Islet precursor cell (in vitro differentiated cells): ENCODE measurements around the gene SLC35A3.
"Not testable (repeated sequence)": the region's sequence is repeated elsewhere in the genome, so short reads cannot be mapped to it uniquely, and the experiment has no call there.

Experiments used
- DNase-seq: peaks from one replicate; pipeline ENCODE4 v3.0.0-alpha.2; 2018

Gene SLC35A3

GRCh38 chr1:99977326-99977725, 7.5 kb downstream of the SLC35A3 start:
- DNase-seq, result not testable (repeated sequence)

DNA sequence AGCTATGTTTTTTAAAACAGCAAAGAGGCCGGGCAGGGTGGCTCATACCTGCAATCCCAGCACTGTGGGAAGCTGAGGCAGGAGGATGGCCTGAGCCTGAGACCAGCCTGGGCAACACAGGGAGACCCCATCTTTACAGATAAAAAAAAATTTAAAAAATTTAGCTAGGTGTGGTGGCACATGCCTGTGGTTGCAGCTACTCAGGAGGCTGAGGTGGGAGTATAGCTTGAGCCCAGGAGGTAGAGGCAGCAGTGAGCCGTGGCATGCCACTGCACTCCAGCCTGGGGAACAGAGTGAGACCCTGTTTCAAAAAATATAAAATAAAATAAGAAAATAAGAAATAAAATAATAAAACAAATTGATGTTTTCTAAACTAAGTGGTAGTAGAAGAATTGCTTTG, 8.4 kb downstream of the SLC35A3 start:
- peak; percentile 58 for DNase-seq

GRCh38 chr1:99979091-99979490, 9.3 kb downstream of the SLC35A3 start:
- no peak for DNase-seq

DNA sequence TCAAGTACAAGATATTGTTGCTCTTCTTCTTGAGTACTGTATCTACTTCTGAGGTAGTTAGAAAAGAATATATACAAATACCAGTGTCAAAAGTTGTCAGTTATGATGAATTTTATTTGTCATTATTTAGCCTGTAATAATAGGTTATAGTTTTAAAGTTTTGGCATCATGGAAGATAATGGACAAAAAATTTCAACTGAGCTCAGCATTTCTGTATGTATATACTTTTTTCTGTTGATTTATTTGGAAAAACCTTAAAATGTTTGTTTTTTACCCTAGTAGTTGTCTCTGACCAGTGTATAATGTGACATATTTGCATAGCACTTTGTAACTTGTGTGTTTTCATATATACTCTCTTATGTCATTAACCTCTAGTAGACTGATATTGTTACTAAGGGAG, 11.1 kb downstream of the SLC35A3 start:
- no peak for DNase-seq

GRCh38 chr1:99986656-99987225, 16.9 kb downstream of the SLC35A3 start:
- DNase-seq, result no peak

- DNase-seq, result no peak
Observed at GRCh38 chr1:99988210-99988765, 18.5 kb downstream of the SLC35A3 start.

- DNase-seq, result no peak
Observed at GRCh38 chr1:99992044-99992722, 22.4 kb downstream of the SLC35A3 start.

DNA sequence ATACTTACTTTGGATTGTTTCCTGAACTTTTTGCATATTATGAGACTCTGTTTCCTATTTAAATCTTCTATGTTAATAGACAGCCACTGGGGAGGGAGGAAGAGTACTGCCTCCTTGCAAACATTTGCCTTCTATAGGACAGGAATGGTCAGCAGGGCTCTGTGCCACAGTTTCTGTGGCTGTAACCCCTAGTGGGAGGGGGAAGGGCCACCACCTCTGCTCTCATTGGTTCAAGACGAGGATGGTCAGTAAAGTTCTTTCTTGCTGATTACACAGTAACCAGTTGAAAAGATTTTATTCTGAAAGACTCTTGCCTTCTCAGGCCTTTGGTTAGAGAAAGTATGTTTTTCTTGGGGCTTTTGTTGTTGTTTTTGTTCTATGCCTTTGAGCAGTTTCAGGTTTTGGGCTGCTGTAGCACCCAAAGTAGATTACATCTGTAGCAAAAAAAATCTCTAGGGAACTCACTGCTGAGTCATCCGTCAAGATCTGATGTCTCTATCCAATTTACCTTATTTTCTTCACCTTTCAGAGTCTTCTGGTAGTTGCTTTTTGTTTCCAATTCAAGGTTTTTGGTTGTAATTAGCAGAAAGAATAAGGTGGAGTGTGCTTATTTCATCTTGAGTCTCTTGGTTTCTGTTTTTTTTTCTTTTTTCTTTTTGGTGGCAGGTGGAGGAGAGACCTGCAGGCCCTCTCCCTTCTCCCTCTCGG, 23.1 kb downstream of the SLC35A3 start:
- no peak for DNase-seq

DNA sequence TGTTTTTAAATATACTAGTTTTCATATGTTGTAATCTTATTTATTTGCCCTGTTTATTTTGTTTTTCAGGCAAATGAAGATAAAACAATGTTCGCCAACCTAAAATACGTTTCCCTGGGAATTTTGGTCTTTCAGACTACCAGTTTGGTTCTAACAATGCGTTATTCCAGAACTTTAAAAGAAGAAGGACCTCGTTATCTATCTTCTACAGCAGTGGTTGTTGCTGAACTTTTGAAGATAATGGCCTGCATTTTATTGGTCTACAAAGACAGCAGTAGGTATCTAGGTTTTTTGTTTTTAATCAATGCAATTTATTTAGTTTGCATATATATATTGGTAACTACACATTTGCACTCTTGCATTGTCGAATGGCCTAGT, 23.7 kb downstream of the SLC35A3 start:
- DNase-seq, result no peak

DNA sequence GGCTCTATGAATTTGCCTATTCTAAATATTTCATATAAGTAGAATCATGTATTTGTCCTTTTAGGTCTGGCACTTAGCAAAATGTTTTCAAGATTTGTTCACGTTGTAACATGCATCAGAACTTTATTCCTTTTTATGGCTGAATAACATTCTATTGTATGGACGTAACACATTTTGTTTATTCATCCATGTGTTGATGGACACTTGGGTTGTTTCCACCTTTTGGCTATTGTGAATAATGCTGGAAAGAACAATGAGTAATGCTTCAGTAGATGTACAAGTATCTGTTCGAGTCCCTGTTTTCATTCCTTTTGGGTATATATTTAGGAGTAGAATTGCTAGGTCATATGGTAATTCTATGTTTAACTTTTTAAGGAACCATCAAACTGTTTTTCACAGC, 24.7 kb downstream of the SLC35A3 start:
- DNase-seq, result no peak

GRCh38 chr1:99996951-99997350, 27.2 kb downstream of the SLC35A3 start:
- DNase-seq, result no peak

DNA sequence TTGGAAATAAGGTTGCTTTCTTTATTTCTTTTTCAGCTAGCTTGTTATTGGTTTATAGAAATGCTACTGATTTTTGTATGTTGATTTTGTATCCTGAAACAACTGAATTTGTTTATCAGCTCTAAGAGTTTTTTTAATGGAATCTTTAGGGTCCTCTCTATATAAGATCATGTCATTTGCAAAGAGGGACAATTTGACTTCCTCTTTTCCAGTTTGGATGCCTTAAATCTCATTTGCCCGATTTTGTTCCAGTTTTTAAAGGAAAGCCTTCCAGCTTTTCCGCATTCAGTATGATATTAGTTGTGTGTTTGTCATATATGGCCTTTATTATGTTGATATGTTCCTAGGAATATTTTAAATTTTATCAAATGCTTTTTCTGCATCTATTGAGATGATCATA, 31.7 kb downstream of the SLC35A3 start:
- no peak for DNase-seq

DNA sequence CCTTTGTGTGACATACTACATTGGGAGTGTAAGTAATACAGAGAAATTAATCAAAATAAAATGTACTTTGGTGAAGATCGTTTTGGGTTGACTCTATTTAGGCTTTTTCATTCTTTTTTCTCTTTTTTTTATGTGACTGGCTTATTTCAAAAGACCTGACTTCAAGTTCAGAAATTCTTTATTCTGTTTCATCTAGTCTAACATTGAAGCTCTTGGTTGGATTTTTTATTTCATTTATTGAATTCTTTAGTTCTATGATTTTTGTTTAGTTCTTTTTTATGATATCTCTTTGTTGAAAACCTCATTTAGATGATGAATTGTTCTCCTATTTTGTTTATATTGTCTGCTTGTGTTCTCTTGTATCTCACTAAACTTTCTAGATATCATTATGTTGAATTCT, 35.6 kb downstream of the SLC35A3 start:
- DNase-seq, result no peak

GRCh38 chr1:100006688-100007087, 36.9 kb downstream of the SLC35A3 start:
- DNase-seq, result no peak

GRCh38 chr1:100009458-100009857, 39.7 kb downstream of the SLC35A3 start:
- DNase-seq, result no peak

DNA sequence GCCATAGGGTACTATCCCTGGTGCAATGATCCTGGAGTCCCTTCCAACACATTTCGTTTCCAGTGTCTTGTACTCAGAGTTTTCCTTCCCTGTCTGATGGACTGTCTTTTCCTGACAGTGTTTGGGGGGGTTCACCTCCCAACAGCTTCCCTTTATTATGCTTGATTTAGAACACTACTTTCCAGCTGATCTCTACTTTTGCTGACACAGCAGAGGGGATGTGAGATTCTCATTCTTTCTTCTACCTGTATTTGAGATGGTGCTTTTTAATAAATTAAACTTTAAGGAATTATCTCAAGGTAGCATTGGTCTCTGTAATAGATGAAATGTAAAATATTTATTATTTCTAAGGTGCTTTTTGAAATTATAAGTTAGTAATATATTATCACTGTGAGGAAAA, 41.0 kb downstream of the SLC35A3 start:
- no peak for DNase-seq

- no peak for DNase-seq
Observed at GRCh38 chr1:100019220-100019619, 49.4 kb downstream of the SLC35A3 start.

DNA sequence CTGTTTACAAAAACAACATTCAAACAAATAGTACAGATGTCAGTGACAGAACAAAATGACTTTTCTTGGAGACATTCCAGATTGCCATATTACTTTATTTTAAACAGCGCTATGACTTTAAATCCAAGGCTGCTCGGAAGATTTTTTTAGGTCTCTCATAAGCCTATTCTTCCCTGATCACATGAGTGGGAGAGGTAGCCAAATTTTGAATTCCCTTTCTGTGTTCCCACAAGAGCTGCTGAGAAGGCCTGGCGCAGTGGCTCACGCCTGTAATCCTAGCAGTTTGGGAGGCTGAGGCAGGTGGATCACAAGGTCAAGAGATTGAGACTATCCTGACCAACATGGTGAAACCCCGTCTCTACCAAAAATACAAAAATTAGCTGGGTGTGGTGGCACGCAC, 53.7 kb downstream of the SLC35A3 start:
- DNase-seq, result no peak

DNA sequence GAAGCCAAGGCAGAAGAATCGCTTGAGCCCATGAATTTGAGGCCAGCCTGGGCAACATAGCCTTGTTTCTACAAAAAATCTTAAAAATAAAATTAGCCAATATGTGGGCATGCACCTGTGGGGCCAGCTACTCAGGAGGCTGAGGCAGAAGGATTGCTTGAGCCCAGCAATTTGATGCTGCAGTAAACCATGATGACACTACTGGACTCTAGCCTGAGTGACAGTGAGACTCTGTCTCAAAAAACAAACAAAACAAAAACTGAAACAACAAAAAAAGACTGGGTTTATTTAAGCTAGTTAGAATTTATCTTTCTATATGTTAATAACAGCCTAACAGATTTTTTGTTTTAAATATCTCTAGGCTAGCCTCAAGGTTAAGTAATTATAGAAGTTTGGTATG, 57.4 kb downstream of the SLC35A3 start:
- no peak for DNase-seq

DNA sequence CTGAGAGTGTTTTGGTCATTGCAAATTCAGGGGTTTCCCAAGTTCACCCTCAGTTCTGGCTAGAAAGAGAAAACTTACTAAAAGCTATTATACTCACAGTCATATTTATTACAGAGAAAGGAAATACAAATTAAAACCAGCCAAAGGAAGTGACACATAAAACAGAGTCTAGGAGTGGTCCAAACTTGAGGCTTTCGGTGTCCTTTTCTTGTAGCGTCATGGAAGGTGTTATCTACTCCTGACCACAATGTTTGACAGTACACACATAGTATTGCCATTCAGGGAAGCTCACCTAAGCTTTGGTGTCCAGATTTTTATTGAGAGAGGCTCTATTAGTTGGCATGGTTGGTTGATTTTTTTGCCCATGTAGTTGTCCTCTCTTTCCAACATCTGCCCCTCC, 59.0 kb downstream of the SLC35A3 start:
- DNase-seq, result no peak

DNA sequence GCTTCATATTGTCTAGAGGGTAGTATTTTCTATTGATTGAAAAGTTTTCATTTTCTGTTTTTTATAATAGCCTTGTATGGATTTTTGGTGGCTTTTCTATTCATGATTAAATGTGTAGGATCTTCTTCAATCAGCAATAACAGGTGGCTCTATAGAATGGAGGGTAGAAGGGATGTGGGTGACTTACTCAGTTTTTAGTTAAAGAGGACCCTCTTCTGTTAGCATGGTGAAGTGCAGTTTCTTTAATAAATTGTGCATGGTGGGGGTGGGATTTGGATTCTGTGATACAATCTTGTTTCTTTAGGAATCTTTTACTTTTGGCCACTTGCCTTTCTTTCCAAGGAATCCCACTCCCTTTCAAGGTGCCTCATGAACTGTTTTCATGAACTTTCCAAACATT, 64.7 kb downstream of the SLC35A3 start:
- no peak for DNase-seq

- no peak for DNase-seq
Observed at GRCh38 chr1:100035214-100035613, 65.4 kb downstream of the SLC35A3 start.

DNA sequence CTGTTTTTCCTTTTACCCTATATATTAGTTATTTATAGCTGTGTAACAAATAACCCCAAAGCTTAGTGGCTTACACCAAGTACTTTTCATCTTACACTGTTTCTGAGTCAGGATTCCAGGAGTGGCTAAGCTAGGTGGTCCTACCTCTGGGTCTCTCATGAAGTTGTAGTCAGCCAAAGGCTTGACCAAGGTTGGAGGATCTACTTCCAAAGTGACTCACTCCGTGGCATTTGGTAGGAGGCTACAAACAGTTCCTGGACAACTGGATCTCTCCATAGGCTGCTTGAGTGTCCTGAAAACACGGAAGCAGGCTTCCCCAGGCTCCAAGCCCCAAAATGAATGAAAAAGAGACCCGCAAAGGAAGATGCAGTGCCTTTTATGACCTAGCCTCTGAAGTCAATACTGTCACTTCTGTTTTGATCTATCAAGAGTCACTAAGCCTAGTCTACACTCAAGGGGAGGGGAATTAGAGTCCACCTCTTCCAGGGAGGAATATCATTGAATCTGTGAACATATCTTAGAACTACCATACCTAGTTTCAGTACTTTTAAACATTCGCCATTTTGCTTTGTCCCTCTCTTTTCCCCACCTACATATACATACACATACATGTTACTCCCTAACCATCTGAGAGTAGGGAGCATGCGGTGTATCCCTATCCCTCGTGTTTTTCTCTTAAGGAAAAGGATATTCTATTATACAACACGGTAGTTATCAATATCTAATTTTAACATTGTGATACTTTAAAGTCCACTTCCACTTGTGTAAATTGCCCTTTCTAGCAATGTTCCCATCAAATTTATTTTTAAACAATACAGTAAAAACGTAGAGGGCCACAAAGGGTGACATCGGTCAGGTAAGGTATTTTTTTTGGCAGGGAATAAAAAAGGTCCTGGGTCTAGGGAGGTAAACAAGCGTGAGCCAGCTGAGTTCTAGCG, 67.2 kb downstream of the SLC35A3 start:
- peak; percentile 86 for DNase-seq
